ENCODE measurements around the gene APBB1. TPM values are rescaled to one million over a fixed set of nuclear protein-coding genes. Genes with fewer than 3 reads are reported as not detected.

The APBB1 gene
- total RNA-seq, 1 donor: 23.7 TPM

GRCh38 chr11:6354651-6355485 lies 64.0 kb downstream of the APBB1 start:
- DNase-seq (ENCODE audit: low read depth in 2 of 3, low spot score in 2 of 3): no peak

DNA sequence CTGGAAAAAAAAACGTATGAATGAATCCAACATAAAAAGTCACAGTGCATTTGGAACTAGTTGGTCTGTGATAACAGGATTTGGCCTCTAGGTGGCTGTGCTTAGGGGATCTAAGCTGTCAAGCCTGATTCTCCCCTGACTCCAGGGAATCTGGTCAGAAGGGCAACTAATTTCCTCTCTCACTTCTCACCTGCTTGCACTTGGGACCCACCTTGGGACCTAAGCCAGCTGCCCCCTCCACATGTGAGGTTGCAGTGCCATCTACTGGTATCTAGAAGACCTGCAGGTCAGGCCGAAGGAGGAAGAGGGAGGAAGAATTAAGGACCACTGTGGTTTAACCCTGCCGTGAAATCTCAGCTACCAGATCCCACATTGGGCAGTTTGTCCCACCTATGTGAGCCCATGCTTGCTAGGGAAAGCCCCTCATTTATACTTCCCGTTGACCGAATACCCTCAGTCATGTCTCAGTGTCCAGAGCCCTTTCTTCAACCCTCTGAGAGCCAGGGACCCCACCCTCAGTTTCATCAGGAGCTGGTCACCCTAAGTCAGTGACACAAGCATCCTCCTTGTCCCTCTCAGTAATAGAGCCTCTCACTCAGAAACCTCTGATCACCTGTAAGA lies 65.4 kb downstream of the APBB1 start:
- peak in 2 of 3 donors; percentile 46 to 68 for DNase-seq (ENCODE audit: low read depth in 2 of 3, low spot score in 2 of 3)

DNA sequence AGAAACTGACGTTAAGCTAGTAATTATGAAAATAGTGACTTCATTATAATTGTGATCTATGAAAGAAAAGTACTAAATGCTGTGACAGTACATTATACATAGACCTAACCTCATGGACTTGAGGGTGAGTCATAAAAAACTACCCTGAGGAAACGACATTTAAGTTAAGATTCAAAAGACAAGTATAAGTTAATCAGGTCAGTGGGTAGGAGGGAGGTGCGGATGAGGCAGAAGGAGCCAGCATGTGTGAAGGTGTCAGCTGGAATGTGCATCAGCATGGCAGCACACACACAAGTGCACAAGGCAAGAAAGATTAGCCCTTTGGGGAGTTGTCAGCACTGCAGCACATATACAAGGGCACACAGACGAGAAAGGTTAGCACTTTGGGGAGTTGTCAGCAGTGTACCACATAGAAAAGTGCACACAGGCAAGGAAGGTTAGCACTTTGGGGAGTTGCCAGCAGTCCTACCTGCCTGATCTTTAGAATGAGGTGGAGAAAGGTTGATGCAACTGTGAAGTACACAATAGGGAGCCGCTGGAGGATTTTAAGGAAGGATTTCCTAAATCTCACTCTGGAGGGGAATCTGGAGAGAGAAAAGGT lies 67.0 kb downstream of the APBB1 start:
- DNase-seq (ENCODE audit: low read depth in 2 of 3, low spot score in 2 of 3): no peak

GRCh38 chr11:6350486-6350885 lies 68.4 kb downstream of the APBB1 start:
- no peak for DNase-seq (ENCODE audit: low read depth in 2 of 3, low spot score in 2 of 3)

GRCh38 chr11:6350043-6350442 lies 68.9 kb downstream of the APBB1 start:
- DNase-seq (ENCODE audit: low read depth in 2 of 3, low spot score in 2 of 3): no peak

GRCh38 chr11:6345366-6345765 lies 73.5 kb downstream of the APBB1 start:
- DNase-seq (ENCODE audit: low read depth in 2 of 3, low spot score in 2 of 3): no peak

Other genes starting within 250 kb of the APBB1 start
- 0.27 TPM for gene OR52B2, start 248.8 kb downstream of the APBB1 start, total RNA-seq
- gene OR52W1, start 219.9 kb downstream of the APBB1 start, total RNA-seq: not detected
- gene C11orf42, start 213.5 kb downstream of the APBB1 start, total RNA-seq: not detected
- gene FHIP1B, start 184.5 kb downstream of the APBB1 start, total RNA-seq: 46.0 TPM
- 0.27 TPM for gene CNGA4, start 180.0 kb downstream of the APBB1 start, total RNA-seq
- not detected for gene CCKBR, start 159.3 kb downstream of the APBB1 start, total RNA-seq
- gene CAVIN3, start 98.6 kb downstream of the APBB1 start, total RNA-seq: 0.27 TPM
- 14.0 TPM for gene SMPD1, start 28.6 kb downstream of the APBB1 start, total RNA-seq
- gene HPX, start 21.9 kb upstream of the APBB1 start, total RNA-seq: 1.6 TPM
- 21.3 TPM for gene TRIM3, start 54.8 kb upstream of the APBB1 start, total RNA-seq
- gene ARFIP2, start 62.2 kb upstream of the APBB1 start, total RNA-seq: 46.3 TPM
- 83.2 TPM for gene TIMM10B, start 62.4 kb upstream of the APBB1 start, total RNA-seq
- gene DNHD1, start 78.2 kb upstream of the APBB1 start, total RNA-seq: 15.6 TPM
- 11.0 TPM for gene RRP8, start 184.5 kb upstream of the APBB1 start, total RNA-seq
- gene ILK, start 184.7 kb upstream of the APBB1 start, total RNA-seq: 107 TPM
- gene TAF10, start 193.1 kb upstream of the APBB1 start, total RNA-seq: 37.7 TPM
- gene TPP1, start 200.3 kb upstream of the APBB1 start, total RNA-seq: 260 TPM
- 22.4 TPM for gene DCHS1, start 236.7 kb upstream of the APBB1 start, total RNA-seq